Endothelial cell of umbilical vein (primary cell): ENCODE results near the gene FNBP1L. TPM values are rescaled to one million over a fixed set of nuclear protein-coding genes. Genes with fewer than 3 reads are reported as not detected.

ENCODE experiments used
- BruUV-seq: library from RNA; stranded (reverse); fragments of 400-500 nt; replicated peaks from 2 replicates; lab custom pipeline; 2021; lab: Mats Ljungman, UMichigan
- CTCF ChIA-PET: fragments of 300-600, 350-600 bp; sonication (Branson Sonifier 250); formaldehyde crosslinking; loops from one replicate; lab custom pipeline; 2021; ENCODE audit warnings: antibody characterized with exemption, inconsistent platforms; lab: Charles Lee
- POLR2A ChIA-PET: fragments of 300-600, 350-600 bp; sonication (Branson Sonifier 250); formaldehyde crosslinking; loops from one replicate; lab custom pipeline; 2021; ENCODE audit warnings: antibody characterized with exemption, inconsistent platforms; lab: Charles Lee
- DNase-seq: peaks from one replicate; pipeline ENCODE4 v3.0.0-alpha.2; 2011; ENCODE audit warnings: low read depth, low spot score
- FAIRE-seq: peaks from 2 replicates; lab custom pipeline; 2011; peaks lifted over from hg19 to GRCh38; lab: Jason Lieb, UNC
- H2AFZ ChIP-seq: 2 replicates; pipeline ENCODE4 v1.6.0; 2012; ENCODE audit warnings: low read depth, low read length, control low read depth, inconsistent platforms
- H3K27ac ChIP-seq: 2 replicates; pipeline ENCODE4 v1.5.1; 2011; ENCODE audit warnings: low read depth, mild to moderate bottlenecking, control low read depth, low read length, moderate library complexity; ENCODE audit not compliant: insufficient read depth
- H3K27me3 ChIP-seq, 2 experiments: 2 replicates each; pipeline versions ENCODE4 v1.6.0 to v1.6.1; 2011; ENCODE audit warnings: low read length in 2 of 2, mixed read lengths in 1 of 2; ENCODE audit not compliant: control insufficient read depth in 2 of 2, insufficient read depth in 2 of 2
- H3K36me3 ChIP-seq, 2 experiments: 2 replicates in 1 of 2; 3 replicates in 1 of 2; pipeline ENCODE4 v1.5.1; 2011; ENCODE audit warnings: low read length in 2 of 2, mild to moderate bottlenecking in 1 of 2, moderate library complexity in 1 of 2; ENCODE audit not compliant: control insufficient read depth in 2 of 2, insufficient read depth in 2 of 2; ENCODE audit errors: extremely low read depth in 1 of 2
- H3K4me1 ChIP-seq: 3 replicates; pipeline ENCODE4 v1.5.1; 2011; ENCODE audit warnings: mild to moderate bottlenecking, low read length; ENCODE audit not compliant: control insufficient read depth, insufficient read depth; ENCODE audit errors: extremely low read depth
- H3K4me2 ChIP-seq: 2 replicates; pipeline ENCODE4 v1.6.1; 2011; ENCODE audit warnings: low read length, control low read depth, mixed read lengths; ENCODE audit not compliant: insufficient read depth
- H3K4me3 ChIP-seq, 3 experiments: fragments of 200-600 bp in 1 of 3; sonication (generic), shearing (Covaris generic) in 1 of 3; replicated peaks in 1 of 3; 2 replicates each; pipeline ENCODE4 v1.5.1; 2011 to 2016; ENCODE audit warnings: control low read depth in 3 of 3, low read length in 3 of 3, mild to moderate bottlenecking in 2 of 3, inconsistent platforms in 1 of 3, low read depth in 1 of 3, moderate library complexity in 1 of 3; ENCODE audit not compliant: insufficient read depth in 1 of 3
- H3K79me2 ChIP-seq: 2 replicates; pipeline ENCODE4 v1.6.0; 2012; ENCODE audit warnings: low read length, inconsistent platforms; ENCODE audit not compliant: control insufficient read depth, insufficient read depth
- H3K9ac ChIP-seq: replicated peaks from 2 replicates; pipeline ENCODE3; 2011; ENCODE audit warnings: low read length, control low read depth; ENCODE audit not compliant: insufficient read depth; ENCODE audit errors: extremely low read depth
- H3K9me1 ChIP-seq: replicated peaks from 3 replicates; pipeline ENCODE4 v1.6.0; 2011; ENCODE audit warnings: mild to moderate bottlenecking, low read length; ENCODE audit not compliant: control insufficient read depth, insufficient read depth; ENCODE audit errors: extremely low read depth
- H3K9me3 ChIP-seq: replicated peaks from 2 replicates; pipeline ENCODE4 v1.5.1; 2012; ENCODE audit warnings: low read length, inconsistent platforms; ENCODE audit not compliant: control insufficient read depth, insufficient read depth
- H4K20me1 ChIP-seq: replicated peaks from 2 replicates; pipeline ENCODE3; 2011; ENCODE audit warnings: mild to moderate bottlenecking, low read length; ENCODE audit not compliant: control insufficient read depth, insufficient read depth; ENCODE audit errors: extremely low read depth
- EZH2 ChIP-seq: IDR thresholded peaks from 2 replicates; pipeline ENCODE4 v1.6.1; 2012; ENCODE audit warnings: borderline replicate concordance, low read depth, mild to moderate bottlenecking, moderate library complexity, low read length, inconsistent platforms; ENCODE audit not compliant: severe bottlenecking
- GATA2 ChIP-seq: IDR thresholded peaks from 2 replicates; pipeline ENCODE4 v1.7.0; 2011; ENCODE audit warnings: low read depth, mild to moderate bottlenecking, moderate library complexity, mixed read lengths, low read length; ENCODE audit not compliant: insufficient read length, insufficient read depth
- POLR2A ChIP-seq: IDR thresholded peaks from 2 replicates; pipeline ENCODE4 v1.6.1; 2012; ENCODE audit warnings: low read depth, mild to moderate bottlenecking, control low read depth, low read length
- POLR2AphosphoS5 ChIP-seq: IDR thresholded peaks from 2 replicates; pipeline ENCODE4 v1.6.1; 2012; ENCODE audit warnings: low read depth, mild to moderate bottlenecking, control low read depth, low read length, moderate library complexity; ENCODE audit not compliant: insufficient read depth
- dilution Hi-C: fragments of 300-500 bp; cut with MboI; formaldehyde crosslinking; loops from one replicate; pipeline ENCODE4 v1.15.0; 2019; ENCODE audit warnings: low sequenced_read_pairs; ENCODE audit not compliant: extremely low pct_ligation_motif_present
- intact Hi-C: fragments of 100-400 bp; cut with micrococcal nuclease; formaldehyde crosslinking; loops from one replicate; pipeline ENCODE4 v1.10.0; 2022
- polyA plus RNA-seq, 4 experiments: library from polyadenylated mRNA; depleted of rRNA in 3 of 4; stranded (reverse) in 3 of 4; unstranded in 1 of 4; fragments of >200 nt; gene quantifications; 2 replicates each; pipeline versions ENCODE4 v1.2.1 to v1.2.3, GENCODE V29; 2011 to 2012; ENCODE audit warnings: missing spikeins in 1 of 4
- total RNA-seq: library from RNA; stranded (reverse); gene quantifications from 2 replicates; pipeline ENCODE4 v1.2.3, GENCODE V29; 2021
- TF ChIP-seq, protein P1 (sequence below): IDR thresholded peaks from 2 replicates; pipeline ENCODE4 v1.6.1; 2011; ENCODE audit not compliant: insufficient read depth, insufficient read length
- TF ChIP-seq, protein P2 (sequence below), 2 donors: IDR thresholded peaks; 1 replicate in 1 of 2; 2 replicates in 1 of 2; pipeline ENCODE4 v1.5.1; 2011; ENCODE audit warnings: low read length in 2 of 2, mild to moderate bottlenecking in 2 of 2, moderate library complexity in 2 of 2, control low read depth in 1 of 2, inconsistent platforms in 1 of 2, low read depth in 1 of 2; ENCODE audit not compliant: insufficient read depth in 1 of 2; ENCODE audit errors: extremely low read depth in 1 of 2

FNBP1L gene
- total and polyA plus RNA-seq, 2 donors (not counting 3 experiments of a cell fraction or from before 2014, with no cell fraction given) = 28.1 to 56.4 TPM

DNA sequence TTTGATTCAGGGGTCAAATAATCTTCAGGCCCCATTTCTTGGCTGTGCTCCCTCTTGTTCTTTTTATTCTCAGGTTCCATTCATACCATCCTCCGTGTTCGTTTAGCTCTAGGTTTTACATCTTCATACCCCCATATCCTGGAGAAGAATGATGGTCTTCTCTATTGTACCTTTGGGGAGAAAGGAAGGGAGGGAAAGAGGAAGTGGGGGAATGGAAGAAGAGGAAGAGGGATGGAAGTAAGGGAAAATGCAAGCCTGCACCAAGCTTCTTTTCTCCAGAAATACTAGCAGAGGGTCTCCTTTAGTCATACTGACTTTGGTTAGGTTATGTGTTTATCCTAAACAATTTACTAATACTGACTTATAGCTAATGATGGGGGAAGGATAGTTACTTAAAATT is 52.4 kb downstream of the FNBP1L start:
- TF ChIP-seq, protein P1, sequence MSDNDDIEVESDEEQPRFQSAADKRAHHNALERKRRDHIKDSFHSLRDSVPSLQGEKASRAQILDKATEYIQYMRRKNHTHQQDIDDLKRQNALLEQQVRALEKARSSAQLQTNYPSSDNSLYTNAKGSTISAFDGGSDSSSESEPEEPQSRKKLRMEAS = no peak
- TF ChIP-seq POLR2A (no peak), EZH2 (no peak), POLR2AphosphoS5 (no peak), GATA2 (no peak)
- TF ChIP-seq, protein P2, sequence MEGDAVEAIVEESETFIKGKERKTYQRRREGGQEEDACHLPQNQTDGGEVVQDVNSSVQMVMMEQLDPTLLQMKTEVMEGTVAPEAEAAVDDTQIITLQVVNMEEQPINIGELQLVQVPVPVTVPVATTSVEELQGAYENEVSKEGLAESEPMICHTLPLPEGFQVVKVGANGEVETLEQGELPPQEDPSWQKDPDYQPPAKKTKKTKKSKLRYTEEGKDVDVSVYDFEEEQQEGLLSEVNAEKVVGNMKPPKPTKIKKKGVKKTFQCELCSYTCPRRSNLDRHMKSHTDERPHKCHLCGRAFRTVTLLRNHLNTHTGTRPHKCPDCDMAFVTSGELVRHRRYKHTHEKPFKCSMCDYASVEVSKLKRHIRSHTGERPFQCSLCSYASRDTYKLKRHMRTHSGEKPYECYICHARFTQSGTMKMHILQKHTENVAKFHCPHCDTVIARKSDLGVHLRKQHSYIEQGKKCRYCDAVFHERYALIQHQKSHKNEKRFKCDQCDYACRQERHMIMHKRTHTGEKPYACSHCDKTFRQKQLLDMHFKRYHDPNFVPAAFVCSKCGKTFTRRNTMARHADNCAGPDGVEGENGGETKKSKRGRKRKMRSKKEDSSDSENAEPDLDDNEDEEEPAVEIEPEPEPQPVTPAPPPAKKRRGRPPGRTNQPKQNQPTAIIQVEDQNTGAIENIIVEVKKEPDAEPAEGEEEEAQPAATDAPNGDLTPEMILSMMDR (IDR thresholded peaks at IDR 0.05; ENCODE audit: extremely low read depth in 1 of 2, insufficient read depth in 1 of 2, low read depth in 1 of 2, low read length in 2 of 2) = no peak
- ChIA-PET CTCF (interaction anchor here (0.6 to 1.6 kb wide), 4 partner anchors 9 to 767 kb away, joined by 3 to 5 read pairs (median 4); no protein-coding TSS in a partner anchor), POLR2A (no interaction called here)
- intact Hi-C loops (no loop called here), dilution Hi-C loops (no loop called here)
- Histone ChIP-seq H3K36me3 (no peaks in the 10 kb centered on the region), H3K4me1 (peaks cover under 1% of the 10 kb centered on the region), H3K79me2 (peaks cover 43% of the 10 kb centered on the region), H3K4me3 (no peak overlapping the region), H3K9ac (no peak overlapping the region), H4K20me1 (peaks cover 26% of the 10 kb centered on the region), H3K9me3 (no peaks in the 10 kb centered on the region), H2AFZ (no peak overlapping the region), H3K9me1 (peaks cover 5% of the 10 kb centered on the region), H3K27ac (no peak overlapping the region), H3K4me2 (no peak overlapping the region), H3K27me3 (no peaks in the 10 kb centered on the region)
- no TSS peak for BruUV-seq
- DNase-seq (no peak), FAIRE-seq (no peak)
